ENCODE results near the gene DDX52.

The DDX52 gene

GRCh38 chr17:37574427-37574826, 68.8 kb downstream of the DDX52 start:
- no peak for DNase-seq

GRCh38 chr17:37571674-37572073, 71.6 kb downstream of the DDX52 start:
- no peak for DNase-seq

GRCh38 chr17:37570527-37571093, 72.6 kb downstream of the DDX52 start:
- DNase-seq: no peak

- no peak for DNase-seq
Observed at GRCh38 chr17:37568350-37569053, 74.7 kb downstream of the DDX52 start.

- DNase-seq: no peak
Observed at GRCh38 chr17:37567538-37567937, 75.7 kb downstream of the DDX52 start.

- no peak for DNase-seq
Observed at GRCh38 chr17:37567137-37567536, 76.1 kb downstream of the DDX52 start.

- no peak for DNase-seq
Observed at GRCh38 chr17:37564252-37564651, 79.0 kb downstream of the DDX52 start.

GRCh38 chr17:37562016-37562745, 81.1 kb downstream of the DDX52 start:
- no peak for DNase-seq

All from NCI-H2081 treated with DMSO at 0.1 percent for 48 hours (cell line).